K562 (cell line): Measurements from ENCODE around the gene RNF224. TPM values are rescaled to one million over a fixed set of nuclear protein-coding genes. Genes with fewer than 3 reads are reported as not detected.
A peak's percentile ranks its signal among the peaks of the same experiment; 100 is the strongest.

Experiments used
- ARID1B ChIP-seq: fragments of 450-650 bp; IDR thresholded peaks from 2 replicates; pipeline ENCODE4 v1.6.1; 2016; ENCODE audit warnings: antibody characterized with exemption, mild to moderate bottlenecking, inconsistent platforms
- BRF1 ChIP-seq: IDR thresholded peaks from 3 replicates; pipeline ENCODE4 v1.6.1; 2011; ENCODE audit warnings: borderline replicate concordance, mild to moderate bottlenecking; ENCODE audit not compliant: insufficient read length; ENCODE audit errors: extremely low read depth
- ELF4 ChIP-seq: fragments of 450-650 bp; formaldehyde crosslinking; IDR thresholded peaks from 2 replicates; pipeline ENCODE4 v1.4.0; 2022; ENCODE audit warnings: missing genetic modification characterization
- FOXA1 ChIP-seq: fragments of 450-650 bp; IDR thresholded peaks from 2 replicates; pipeline ENCODE4 v1.6.1; 2016; ENCODE audit warnings: mild to moderate bottlenecking, borderline replicate concordance
- GTF2A2 ChIP-seq: IDR thresholded peaks from 2 replicates; pipeline ENCODE4 v1.6.1; 2016; ENCODE audit warnings: mild to moderate bottlenecking, missing genetic modification characterization, missing compliant biosample characterization
- NCOR1 ChIP-seq: fragments of 450-650 bp; IDR thresholded peaks from 2 replicates; pipeline ENCODE4 v1.6.1; 2016; ENCODE audit warnings: mild to moderate bottlenecking, moderate library complexity
- NR0B1 ChIP-seq: fragments of 450-650 bp; IDR thresholded peaks from one replicate; pipeline ENCODE4 v1.6.1; 2018; ENCODE audit warnings: mild to moderate bottlenecking, moderate library complexity; ENCODE audit not compliant: partially characterized antibody
- NR1H2 ChIP-seq: sonication (generic); formaldehyde crosslinking; IDR thresholded peaks from 2 replicates; pipeline ENCODE4 v1.4.0; 2020; ENCODE audit warnings: mild to moderate bottlenecking, missing genetic modification reagents
- NR2C1 ChIP-seq, 2 experiments: fragments of 450-650 bp; IDR thresholded peaks; 2 replicates each; pipeline ENCODE4 v1.6.1; 2017; ENCODE audit warnings: mild to moderate bottlenecking in 2 of 2, antibody characterized with exemption in 1 of 2, inconsistent platforms in 1 of 2, missing compliant biosample characterization in 1 of 2, missing genetic modification characterization in 1 of 2
- RAD21 ChIP-seq, 2 experiments: fragments of 250-450 bp in 1 of 2; fragments of 450-650 bp in 1 of 2; sonication (Bioruptor Pico) in 1 of 2; formaldehyde crosslinking in 1 of 2; IDR thresholded peaks in 1 of 2; conservative IDR thresholded peaks in 1 of 2; 2 replicates each; pipeline versions ENCODE4 v1.4.0 to v1.8.0; 2020 to 2022; ENCODE audit warnings: mild to moderate bottlenecking in 2 of 2, moderate library complexity in 1 of 2
- RBBP5 ChIP-seq: fragments of 200-600 bp; sonication (generic); IDR thresholded peaks from 2 replicates; pipeline ENCODE4 v1.6.1; 2012; ENCODE audit warnings: borderline replicate concordance, mild to moderate bottlenecking, low read length, control low read depth, inconsistent platforms; ENCODE audit not compliant: insufficient read depth, poor library complexity, severe bottlenecking
- SFPQ ChIP-seq: fragments of 200-400 bp; formaldehyde crosslinking; IDR thresholded peaks from 2 replicates; pipeline ENCODE4 v1.6.1; 2017; ENCODE audit warnings: mild to moderate bottlenecking, low read depth, low read length, moderate library complexity
- SP1 ChIP-seq: sonication (generic); formaldehyde crosslinking; IDR thresholded peaks from 2 replicates; pipeline ENCODE4 v1.8.1; 2022; ENCODE audit warnings: mild to moderate bottlenecking, missing genetic modification reagents
- SUPT5H ChIP-seq: fragments of 450-650 bp; IDR thresholded peaks from 2 replicates; pipeline ENCODE4 v1.6.1; 2016
- TAF7 ChIP-seq: fragments of 450-650 bp; IDR thresholded peaks from 2 replicates; pipeline ENCODE4 v1.6.1; 2016; ENCODE audit warnings: missing genetic modification characterization, missing compliant biosample characterization
- ZBTB33 ChIP-seq: sonication (generic); formaldehyde crosslinking; IDR thresholded peaks from 2 replicates; pipeline ENCODE4 v1.8.1; 2023; ENCODE audit warnings: mild to moderate bottlenecking, missing genetic modification reagents
- ZNF143 ChIP-seq: sonication (generic); formaldehyde crosslinking; IDR thresholded peaks from 2 replicates; pipeline ENCODE4 v1.9.0; 2022; ENCODE audit warnings: mild to moderate bottlenecking, missing genetic modification reagents
- ZNF217 ChIP-seq: sonication (generic); formaldehyde crosslinking; IDR thresholded peaks from 2 replicates; pipeline ENCODE4 v1.8.0; 2022; ENCODE audit warnings: mild to moderate bottlenecking, missing genetic modification reagents
- polyA plus RNA-seq, 8 experiments: library from polyadenylated mRNA; depleted of rRNA in 4 of 8; stranded (reverse) in 5 of 8; unstranded in 3 of 8; fragments of >200 nt; fragmentation: Nextera tagmentation in 2 of 8; fragmentation: Illumina TruSeq in 1 of 8; extraction: Ambion mirVana in 2 of 8; extraction: Trizol in 1 of 8; gene quantifications; 2 replicates each; pipeline versions ENCODE4 v1.2.1 to v1.2.3, GENCODE V29; 2011 to 2014; ENCODE audit warnings: inconsistent platforms in 1 of 8, missing spikeins in 1 of 8
- total RNA-seq, 7 experiments: library from RNA; depleted of rRNA in 6 of 7; stranded (reverse); fragments of >200 nt in 6 of 7; fragmentation: Illumina TruSeq in 2 of 7; extraction: Trizol in 2 of 7; gene quantifications; 2 replicates each; pipeline versions ENCODE4 v1.2.1 to v1.2.3, GENCODE V29; 2011 to 2021; ENCODE audit warnings: low replicate concordance in 1 of 7

The RNF224 gene
- total and polyA plus RNA-seq, 9 of the 15 experiments (the other 6 are each of a cell fraction or from before 2014, with no cell fraction given) = not detected

GRCh38 chr9:137218754-137219271 is 8.5 kb upstream of the RNF224 start (continued):
- TF ChIP-seq ARID1B (peak; percentile 91), TAF7 (tag) (no peak), SP1 (CRISPR knock-in tag) (peak; percentile 84), ELF4 (CRISPR knock-in tag) (no peak), RBBP5 (peak; percentile 33), FOXA1 (no peak), BRF1 (no peak), ZBTB33 (CRISPR knock-in tag) (no peak; the same call in 1 of the 2 replicates), RAD21 (CRISPR knock-in tag; conservative IDR thresholded peaks at IDR 0.05 in 1 of 2, IDR thresholded peaks at IDR 0.05 in 1 of 2) (peak in 1 of 2 experiments; percentile 30; a peak in 2 of 4 replicates), ZNF217 (CRISPR knock-in tag) (no peak), ZNF143 (no peak), GTF2A2 (no peak), NR1H2 (CRISPR knock-in tag) (no peak), NCOR1 (peak; percentile 70), NR2C1 (IDR thresholded peaks at IDR 0.05) (peak; percentile 40), NR2C1 (tag; IDR thresholded peaks at IDR 0.05) (peak; percentile 53; the same call in 1 of the 2 replicates), SFPQ (no peak), NR0B1 (no peak), SUPT5H (no peak)
